HG02642 (cell line): ENCODE measurements around the gene ANKRD34B.

Experiments
- ATAC-seq: cut with Tn5 transposase; IDR thresholded peaks from one replicate; pipeline ENCODE4 v1.9.1; 2021; ENCODE audit warnings: mild to moderate bottlenecking; ENCODE audit not compliant: unreplicated experiment, poor library complexity

ANKRD34B gene

DNA sequence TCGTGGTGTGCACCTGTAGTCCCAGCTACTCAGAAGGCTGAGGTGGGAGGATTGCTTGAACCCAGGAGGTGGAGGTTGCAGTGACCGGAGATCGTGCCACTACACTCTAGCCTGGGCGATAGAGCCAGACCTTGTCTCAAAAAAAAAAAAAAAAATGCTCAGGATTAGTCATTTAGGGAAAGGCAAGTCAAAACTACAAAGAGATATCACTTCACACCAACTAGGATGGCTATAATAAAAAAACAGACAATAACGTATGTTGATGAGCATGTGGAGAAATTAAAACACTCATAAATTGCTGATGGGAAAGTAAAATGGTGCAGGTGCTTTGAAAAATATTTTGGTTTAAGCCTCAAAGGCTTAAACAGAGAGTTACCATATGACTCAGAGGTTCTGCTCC lies 6.3 kb upstream of the ANKRD34B start:
- no peak for ATAC-seq

- no peak for ATAC-seq
Measured at GRCh38 chr5:80573062-80573461, 3.0 kb upstream of the ANKRD34B start.

GRCh38 chr5:80569086-80569960 lies 757 bp downstream of the ANKRD34B start:
- ATAC-seq: no peak

DNA sequence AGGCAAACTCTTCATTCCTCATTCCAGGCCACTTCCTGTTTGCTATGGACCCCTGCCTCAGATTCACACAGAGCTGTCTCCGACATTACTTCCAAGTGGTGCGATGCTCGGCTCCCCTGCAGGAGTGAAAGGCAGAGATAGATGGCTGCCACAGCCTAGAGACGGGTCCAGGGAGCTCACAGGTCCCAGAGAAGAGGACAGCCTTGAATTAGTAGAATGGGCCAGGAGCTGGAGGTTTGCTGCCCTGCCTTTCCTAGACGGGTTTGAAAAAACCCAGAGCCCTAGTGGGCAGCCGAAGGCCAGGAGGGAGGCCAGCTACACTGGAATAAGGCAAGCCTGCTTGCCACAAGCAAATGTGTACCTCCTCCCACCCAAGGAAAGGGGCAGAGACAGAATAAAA lies 1.8 kb downstream of the ANKRD34B start:
- no peak for ATAC-seq

GRCh38 chr5:80566711-80567259 lies 3.3 kb downstream of the ANKRD34B start:
- no peak for ATAC-seq

- ATAC-seq: no peak
Measured at GRCh38 chr5:80565330-80565729, 4.8 kb downstream of the ANKRD34B start.

DNA sequence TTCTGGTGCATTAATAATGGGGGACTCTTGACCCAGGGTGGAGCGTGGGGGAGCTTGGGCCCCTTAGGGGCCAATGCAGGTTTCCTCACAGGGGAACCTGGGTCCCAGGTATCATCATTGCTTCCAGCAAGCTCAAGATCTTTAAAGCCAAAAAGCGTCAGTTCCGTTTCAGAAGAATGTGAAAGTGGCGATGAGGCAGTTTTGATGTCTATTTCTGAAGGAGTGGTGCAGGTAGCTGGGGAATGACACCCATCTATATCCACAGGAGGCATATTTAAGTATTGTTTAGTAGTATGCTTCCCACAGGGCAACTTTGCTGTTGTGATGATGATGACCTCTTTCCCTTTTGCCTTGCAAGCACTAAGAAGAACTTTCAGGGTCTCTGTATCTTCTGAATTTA lies 10.8 kb downstream of the ANKRD34B start:
- ATAC-seq: no peak

DNA sequence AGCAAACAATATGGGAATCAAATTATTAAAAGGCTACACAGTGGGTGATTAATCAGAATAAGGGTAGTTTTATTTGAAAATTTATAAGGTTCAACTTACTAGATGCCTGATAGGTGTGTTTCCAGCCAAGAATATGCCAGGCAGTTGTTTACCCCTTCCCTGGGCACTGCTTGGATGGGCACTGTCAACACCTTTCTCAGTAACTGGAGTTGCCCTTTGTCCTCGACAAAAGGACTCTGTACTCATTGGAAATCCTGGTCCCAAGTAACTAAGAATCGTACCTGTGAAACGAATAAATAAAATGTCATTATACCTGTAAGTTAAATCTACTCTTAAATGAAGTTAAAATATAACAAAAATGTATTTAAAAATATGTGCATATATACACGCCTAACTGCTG lies 15.0 kb downstream of the ANKRD34B start:
- ATAC-seq: no peak

DNA sequence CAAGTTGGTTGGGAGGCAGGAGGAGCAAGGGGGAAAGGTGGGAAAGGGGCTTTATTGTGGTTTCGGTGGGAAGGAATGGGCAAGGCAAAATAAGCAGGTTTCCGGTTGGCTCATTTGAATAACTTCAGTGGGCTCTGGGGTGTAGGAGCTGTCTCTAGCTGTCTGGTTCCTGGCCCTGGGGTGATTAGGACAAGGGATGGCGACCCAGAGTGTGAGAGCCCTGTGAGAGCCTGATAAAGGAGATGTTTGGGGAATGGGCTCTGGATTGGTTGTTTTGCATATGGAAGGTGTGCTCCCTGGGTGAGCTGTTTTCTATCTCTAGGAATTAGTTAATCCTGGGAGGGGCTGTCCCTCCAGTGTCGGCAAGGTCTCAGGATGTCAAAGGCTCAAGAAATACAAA lies 15.4 kb downstream of the ANKRD34B start:
- ATAC-seq: no peak

DNA sequence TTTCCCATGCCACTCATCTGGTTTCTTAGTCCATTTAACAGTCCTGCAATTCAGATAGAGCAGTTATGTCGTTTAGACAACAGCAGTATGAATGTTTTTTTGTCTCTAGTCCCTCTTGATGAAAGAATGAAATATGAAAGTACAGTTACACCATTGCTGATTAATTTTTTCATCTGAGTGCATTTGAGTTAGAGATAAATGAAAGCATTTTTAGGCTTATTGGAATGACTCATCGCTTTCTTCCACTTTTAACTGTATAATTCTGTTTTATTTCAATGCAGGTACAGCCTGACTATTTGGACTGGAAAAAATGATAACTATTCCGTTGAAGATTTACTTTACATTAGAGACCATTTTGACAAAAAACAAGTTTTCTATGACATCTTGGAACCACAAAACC lies 28.7 kb downstream of the ANKRD34B start:
- no peak for ATAC-seq

- no peak for ATAC-seq
Measured at GRCh38 chr5:80540691-80541090, 29.4 kb downstream of the ANKRD34B start.

- ATAC-seq: no peak
Measured at GRCh38 chr5:80516826-80517225, 53.3 kb downstream of the ANKRD34B start.

GRCh38 chr5:80509362-80509761 lies 60.7 kb downstream of the ANKRD34B start:
- no peak for ATAC-seq

- ATAC-seq: no peak
Measured at GRCh38 chr5:80508844-80509243, 61.2 kb downstream of the ANKRD34B start.

- no peak for ATAC-seq
Measured at GRCh38 chr5:80507663-80508062, 62.4 kb downstream of the ANKRD34B start.
